DMS 273 treated with DMSO at 0.1 percent for 48 hours (cell line): ENCODE data around the gene SLC35E1.
"Not testable (repeated sequence)": the region's sequence is repeated elsewhere in the genome, so short reads cannot be mapped to it uniquely, and the experiment has no call there.

ENCODE experiments used
- DNase-seq: peaks from one replicate; lab custom pipeline; 2025; lab: John Stamatoyannopoulos, UW

SLC35E1 gene

DNA sequence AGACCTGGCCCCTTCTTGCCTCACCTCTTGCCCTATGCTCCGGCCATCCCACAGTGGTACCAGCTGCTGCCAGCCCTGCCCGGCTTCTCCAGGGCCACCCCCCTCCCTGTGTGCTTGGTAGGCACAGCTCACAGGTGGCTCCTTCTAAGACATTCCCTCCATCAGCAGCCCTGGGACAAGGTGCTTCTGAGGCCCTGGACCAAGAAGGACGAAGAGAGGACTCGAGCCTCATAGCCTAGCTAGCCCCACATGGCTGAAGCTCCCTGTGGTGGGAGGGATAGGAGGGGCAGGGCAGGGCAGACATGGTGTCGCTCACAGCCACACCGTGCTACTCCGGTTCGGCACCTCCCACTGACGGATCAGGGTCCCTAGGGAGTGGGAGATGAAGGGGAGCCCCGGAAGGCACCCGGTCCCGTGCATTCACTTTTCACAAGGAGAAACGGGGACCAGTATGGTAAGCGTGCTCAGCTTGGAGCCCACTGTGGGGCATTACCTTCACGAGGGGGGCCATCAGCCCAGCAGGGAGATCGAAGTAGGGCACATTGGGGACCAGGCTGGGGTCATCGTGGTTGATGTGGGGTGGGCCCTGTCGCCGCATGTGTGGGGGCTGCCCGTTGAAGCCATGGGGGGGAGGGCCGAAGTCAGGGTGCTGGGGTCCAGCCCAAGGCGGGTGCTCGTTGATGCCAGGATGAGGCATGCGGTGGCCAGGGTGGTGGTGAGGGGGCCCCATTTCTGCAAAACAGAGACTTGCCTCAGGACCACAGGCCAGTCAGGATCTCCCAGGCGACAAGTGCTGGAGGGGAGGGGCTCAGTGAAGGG, 49.4 kb downstream of the SLC35E1 start:
- DNase-seq, result no peak

GRCh38 chr19:16521715-16522289, 50.4 kb downstream of the SLC35E1 start:
- no peak for DNase-seq

GRCh38 chr19:16520986-16521624, 51.1 kb downstream of the SLC35E1 start:
- no peak for DNase-seq

GRCh38 chr19:16520074-16520973, 51.9 kb downstream of the SLC35E1 start:
- DNase-seq, result no peak

GRCh38 chr19:16519230-16519687, 53.0 kb downstream of the SLC35E1 start:
- no peak for DNase-seq

GRCh38 chr19:16518483-16519229, 53.6 kb downstream of the SLC35E1 start:
- no peak for DNase-seq

DNA sequence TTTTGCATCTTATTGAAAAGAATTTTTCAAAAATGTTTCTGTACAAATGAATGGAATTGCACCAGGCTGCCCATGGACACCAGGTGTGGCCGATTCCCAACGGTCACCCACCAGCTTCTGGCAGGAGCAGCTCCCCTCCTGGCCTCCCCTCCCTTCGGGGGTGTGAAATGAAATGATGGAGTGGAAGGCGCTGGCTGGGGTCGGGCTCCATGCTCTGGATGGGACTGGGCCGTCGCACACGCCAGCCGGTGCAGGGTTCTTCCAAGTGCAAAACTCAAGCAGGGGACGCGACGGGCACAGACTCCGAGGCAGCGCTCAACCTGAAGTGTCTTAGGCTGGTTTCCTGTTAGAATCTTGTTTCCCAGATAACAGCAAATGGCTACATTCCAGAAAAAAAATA, 54.2 kb downstream of the SLC35E1 start:
- no peak for DNase-seq

DNA sequence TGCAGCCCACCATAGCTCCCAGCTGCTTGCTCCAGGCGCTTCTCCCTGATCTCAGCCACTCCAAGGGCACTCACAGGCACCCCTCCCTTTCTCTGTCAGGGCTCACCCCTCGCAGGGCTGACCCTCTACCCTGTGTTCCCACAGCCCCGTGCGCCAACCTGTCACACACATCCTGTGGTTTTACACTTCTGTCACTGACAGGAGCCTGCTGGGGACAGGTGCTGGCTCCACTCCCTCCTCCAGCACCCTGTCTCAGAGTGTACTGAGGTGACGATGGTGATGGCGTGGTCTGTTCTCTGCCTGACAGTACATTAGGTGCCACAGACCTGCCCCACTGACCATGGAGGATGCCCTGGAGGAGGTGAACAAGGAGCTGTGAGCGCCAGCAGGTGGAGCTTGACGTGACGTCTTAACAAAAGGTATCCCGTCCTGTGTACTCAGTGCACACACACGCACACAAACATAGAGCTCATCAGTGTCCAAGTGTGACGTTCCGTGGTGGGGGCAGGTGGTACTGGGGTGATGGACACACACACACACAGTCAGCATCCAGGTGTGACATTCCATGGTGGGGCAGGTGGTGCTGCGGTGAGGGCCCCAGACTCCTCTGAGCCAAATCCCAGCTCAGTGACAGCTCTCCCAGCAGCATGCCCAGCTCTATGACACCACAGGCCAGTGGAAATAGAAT, 55.1 kb downstream of the SLC35E1 start:
- DNase-seq, result no peak

DNA sequence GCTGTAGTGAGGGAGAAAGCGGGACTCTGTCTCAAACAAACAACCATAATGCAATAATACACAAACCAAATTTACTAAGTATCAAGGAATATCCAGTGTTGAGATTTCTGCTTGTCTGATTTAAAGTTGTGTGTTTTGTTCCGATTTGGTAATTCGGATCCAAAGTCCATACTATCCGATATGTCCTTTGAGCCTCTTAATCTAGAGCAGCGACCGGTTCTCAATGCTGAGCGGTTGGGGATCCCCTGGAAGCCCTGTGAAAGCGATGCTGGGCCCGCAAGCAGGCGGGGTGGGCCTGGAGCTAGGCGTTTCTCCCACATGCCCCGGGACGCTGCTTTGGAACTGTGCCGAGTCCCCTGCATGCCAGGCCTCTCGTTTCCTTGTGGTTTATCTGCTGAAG, 55.8 kb downstream of the SLC35E1 start:
- no peak for DNase-seq

GRCh38 chr19:16514383-16515019, 57.7 kb downstream of the SLC35E1 start:
- no peak for DNase-seq

GRCh38 chr19:16512611-16513010, 59.6 kb downstream of the SLC35E1 start:
- not testable (repeated sequence) for DNase-seq

GRCh38 chr19:16509141-16510061, 62.8 kb downstream of the SLC35E1 start:
- no peak for DNase-seq

- DNase-seq, result no peak
These were observed 63.7 kb downstream of the SLC35E1 start for GRCh38 chr19:16508546-16508945.

DNA sequence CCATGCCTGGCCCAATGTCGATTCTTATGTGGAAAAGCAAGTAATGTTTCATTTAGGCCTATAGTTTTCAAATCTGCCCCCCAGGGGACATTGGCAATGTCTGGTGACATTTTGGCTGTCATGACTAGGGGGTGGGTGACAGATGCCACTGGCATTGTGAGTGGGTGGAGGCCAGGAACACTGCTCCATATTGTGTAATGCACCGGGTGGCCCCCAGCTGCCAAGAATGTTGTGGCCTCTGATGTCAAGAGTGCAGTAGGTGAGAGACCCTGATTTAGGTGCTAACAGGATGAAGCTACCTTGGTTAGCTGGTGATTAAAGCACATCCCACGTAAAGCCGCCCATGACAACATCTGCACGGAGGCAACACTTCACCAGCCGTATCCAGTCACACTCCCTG, 65.3 kb downstream of the SLC35E1 start:
- no peak for DNase-seq

DNA sequence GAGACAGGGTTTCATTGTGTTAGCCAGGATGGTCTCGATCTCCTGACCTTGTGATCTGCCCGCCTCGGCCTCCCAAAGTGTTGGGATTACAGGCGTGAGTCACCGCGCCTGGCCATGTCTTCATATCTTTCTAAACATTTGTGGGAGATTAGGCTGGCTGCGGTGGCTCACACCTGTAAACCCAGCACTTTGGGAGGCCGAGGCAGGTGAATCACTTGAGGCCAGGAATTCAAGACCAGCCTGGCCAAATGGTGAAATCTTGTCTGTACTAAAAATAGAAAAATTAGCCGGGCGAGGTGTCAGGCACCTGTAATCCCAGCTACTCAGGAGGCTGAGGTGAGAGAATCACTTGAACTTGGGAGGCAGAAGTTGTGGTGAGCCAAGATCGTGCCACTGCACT, 66.1 kb downstream of the SLC35E1 start:
- DNase-seq, result not testable (repeated sequence)

GRCh38 chr19:16504271-16504670, 67.9 kb downstream of the SLC35E1 start:
- no peak for DNase-seq
